H1 (cell line): ENCODE results near the gene ABHD14A. TPM values are rescaled to one million over a fixed set of nuclear protein-coding genes. Genes with fewer than 3 reads are reported as not detected.

Experiments used
- CTCF ChIA-PET: fragments of 300-600 bp; sonication (Branson Sonifier 250); formaldehyde crosslinking; loops from one replicate; lab custom pipeline; 2021; ENCODE audit not compliant: partially characterized antibody; lab: Charles Lee
- POLR2A ChIA-PET: fragments of 300-600 bp; sonication (Branson Sonifier 250); formaldehyde crosslinking; loops from one replicate; lab custom pipeline; 2021; ENCODE audit warnings: inconsistent platforms; ENCODE audit not compliant: partially characterized antibody; lab: Charles Lee
- DNase-seq, 2 experiments: peaks; one replicate each; pipeline versions ENCODE4 v3.0.0 to v3.0.0-alpha.2; 2010 to 2022; ENCODE audit warnings: low spot score in 2 of 2, low read depth in 1 of 2, mixed read lengths in 1 of 2
- FAIRE-seq: peaks from 2 replicates; lab custom pipeline; 2011; peaks lifted over from hg19 to GRCh38; lab: Jason Lieb, UNC
- H2AFZ ChIP-seq: 2 replicates; pipeline ENCODE4 v1.8.1; 2012; ENCODE audit warnings: low read length, inconsistent platforms
- H2AK5ac ChIP-seq: 2 replicates; pipeline ENCODE4 v1.6.1; 2013; ENCODE audit warnings: low read depth, low read length
- H2BK120ac ChIP-seq: replicated peaks from 2 replicates; pipeline ENCODE3; 2013; ENCODE audit warnings: low read depth, low read length, inconsistent platforms
- H2BK12ac ChIP-seq: 2 replicates; pipeline ENCODE4 v1.6.1; 2013; ENCODE audit warnings: low read depth, low read length
- H2BK15ac ChIP-seq: 2 replicates; pipeline ENCODE4 v1.6.1; 2013; ENCODE audit warnings: low read length
- H2BK20ac ChIP-seq: 2 replicates; pipeline ENCODE4 v1.6.1; 2013; ENCODE audit warnings: low read length
- H2BK5ac ChIP-seq: 2 replicates; pipeline ENCODE4 v1.6.1; 2013; ENCODE audit warnings: low read depth, low read length
- H3K14ac ChIP-seq: 2 replicates; pipeline ENCODE4 v1.6.1; 2013; ENCODE audit warnings: inconsistent platforms; ENCODE audit not compliant: insufficient read length
- H3K18ac ChIP-seq: 2 replicates; pipeline ENCODE4 v1.6.1; 2013; ENCODE audit warnings: low read length; ENCODE audit errors: extremely low read depth
- H3K23ac ChIP-seq: 2 replicates; pipeline ENCODE4 v1.6.1; 2013; ENCODE audit warnings: inconsistent platforms; ENCODE audit not compliant: insufficient read length
- H3K23me2 ChIP-seq: 2 replicates; pipeline ENCODE4 v1.6.1; 2013; ENCODE audit warnings: low read depth, low read length
- H3K27ac ChIP-seq: 2 replicates; pipeline ENCODE4 v1.6.1; 2011; ENCODE audit warnings: low read depth, low read length, inconsistent platforms
- H3K27me3 ChIP-seq, 4 experiments: replicated peaks in 1 of 4; 1 replicate in 1 of 4; 2 replicates in 3 of 4; pipeline versions ENCODE4 v1.6.1 to v1.8.1; 2011 to 2013; ENCODE audit warnings: low read length in 3 of 4, mild to moderate bottlenecking in 3 of 4, inconsistent platforms in 2 of 4, mixed read lengths in 2 of 4, moderate library complexity in 1 of 4; ENCODE audit not compliant: control insufficient read depth in 3 of 4, insufficient read depth in 3 of 4; ENCODE audit errors: extremely low read depth in 1 of 4
- H3K36me3 ChIP-seq, 4 experiments: 2 replicates each; pipeline versions ENCODE4 v1.6.1 to v1.8.1; 2011 to 2013; ENCODE audit warnings: mild to moderate bottlenecking in 4 of 4, low read length in 3 of 4, moderate library complexity in 2 of 4, control low read depth in 1 of 4, inconsistent platforms in 1 of 4; ENCODE audit not compliant: insufficient read depth in 4 of 4, control insufficient read depth in 2 of 4
- H3K4ac ChIP-seq: replicated peaks from 2 replicates; pipeline ENCODE3; 2013; ENCODE audit warnings: low read length, low read depth, mixed read lengths, inconsistent platforms; ENCODE audit not compliant: insufficient read length
- H3K4me1 ChIP-seq, 4 experiments: replicated peaks in 1 of 4; 1 replicate in 1 of 4; 2 replicates in 3 of 4; pipeline versions ENCODE4 v1.6.1 to v1.8.1; 2011 to 2013; ENCODE audit warnings: low read length in 3 of 4, inconsistent platforms in 2 of 4, mixed read lengths in 1 of 4; ENCODE audit not compliant: insufficient read depth in 4 of 4, control insufficient read depth in 3 of 4
- H3K4me2 ChIP-seq, 2 experiments: 2 replicates each; pipeline versions ENCODE4 v1.6.1 to v1.8.1; 2011 to 2013; ENCODE audit warnings: low read depth in 2 of 2, low read length in 2 of 2, control low read depth in 1 of 2, inconsistent platforms in 1 of 2, mild to moderate bottlenecking in 1 of 2; ENCODE audit not compliant: insufficient read depth in 1 of 2
- H3K4me3 ChIP-seq, 4 experiments: fragments of 200-600, 300-600 bp in 1 of 4; sonication (generic), shearing (Covaris generic), sonication (Bioruptor Twin) in 1 of 4; 2 replicates each; pipeline versions ENCODE4 v1.5.1 to v1.8.1; 2011 to 2016; ENCODE audit warnings: low read length in 4 of 4, low read depth in 3 of 4, control low read depth in 2 of 4, inconsistent platforms in 2 of 4, mild to moderate bottlenecking in 2 of 4, mixed read lengths in 1 of 4, moderate library complexity in 1 of 4; ENCODE audit not compliant: insufficient read depth in 2 of 4; ENCODE audit errors: extremely low read depth in 1 of 4
- H3K56ac ChIP-seq: replicated peaks from 2 replicates; pipeline ENCODE3; 2013; ENCODE audit warnings: low read depth, mild to moderate bottlenecking, mixed read lengths, low read length, inconsistent platforms; ENCODE audit not compliant: insufficient read length
- H3K79me1 ChIP-seq: 2 replicates; pipeline ENCODE4 v1.6.1; 2013; ENCODE audit warnings: low read depth, low read length, control low read depth
- H3K79me2 ChIP-seq, 2 experiments: 2 replicates each; pipeline versions ENCODE4 v1.6.1 to v1.8.1; 2012 to 2013; ENCODE audit warnings: low read length in 2 of 2, mild to moderate bottlenecking in 2 of 2, inconsistent platforms in 1 of 2; ENCODE audit not compliant: insufficient read depth in 2 of 2, control insufficient read depth in 1 of 2
- H3K9ac ChIP-seq, 4 experiments: replicated peaks in 1 of 4; 1 replicate in 1 of 4; 2 replicates in 3 of 4; pipeline versions ENCODE4 v1.6.1 to v1.8.1; 2011 to 2013; ENCODE audit warnings: low read depth in 3 of 4, low read length in 3 of 4, control low read depth in 2 of 4, mild to moderate bottlenecking in 2 of 4, moderate library complexity in 2 of 4, inconsistent platforms in 1 of 4; ENCODE audit errors: extremely low read depth in 1 of 4
- H3K9me3 ChIP-seq, 2 experiments: 2 replicates each; pipeline versions ENCODE4 v1.6.1 to v1.8.1; 2012 to 2013; ENCODE audit warnings: mild to moderate bottlenecking in 2 of 2, moderate library complexity in 2 of 2, control low read depth in 1 of 2, inconsistent platforms in 1 of 2, low read depth in 1 of 2, low read length in 1 of 2, mixed read lengths in 1 of 2; ENCODE audit not compliant: insufficient read depth in 2 of 2
- H4K20me1 ChIP-seq, 2 experiments: replicated peaks in 1 of 2; 2 replicates each; pipeline versions ENCODE3 to v1.8.1; 2011 to 2013; ENCODE audit warnings: inconsistent platforms in 2 of 2, low read length in 2 of 2, mild to moderate bottlenecking in 1 of 2; ENCODE audit not compliant: insufficient read depth in 2 of 2, control insufficient read depth in 1 of 2
- H4K5ac ChIP-seq: 2 replicates; pipeline ENCODE4 v1.6.1; 2013; ENCODE audit warnings: low read length, low read depth, mixed read lengths, inconsistent platforms; ENCODE audit not compliant: insufficient read length
- H4K8ac ChIP-seq: 2 replicates; pipeline ENCODE4 v1.8.0; 2013; ENCODE audit warnings: mild to moderate bottlenecking, moderate library complexity, low read length, inconsistent platforms; ENCODE audit not compliant: insufficient read depth; ENCODE audit errors: extremely low read depth
- H4K91ac ChIP-seq: replicated peaks from 2 replicates; pipeline ENCODE3; 2013; ENCODE audit warnings: low read length, mixed read lengths, inconsistent platforms; ENCODE audit not compliant: insufficient read length
- BCL11A ChIP-seq, 2 experiments: IDR thresholded peaks; one replicate each; pipeline ENCODE4 v1.6.1; 2011; ENCODE audit warnings: low read depth in 2 of 2, low read length in 2 of 2, mild to moderate bottlenecking in 2 of 2
- BRCA1 ChIP-seq: IDR thresholded peaks from 2 replicates; pipeline ENCODE4 v1.6.1; 2012; ENCODE audit warnings: low read depth, low read length, improper control_type of control experiment
- GABPA ChIP-seq: IDR thresholded peaks from 2 replicates; pipeline ENCODE4 v1.6.1; 2011; ENCODE audit warnings: mild to moderate bottlenecking, low read length, moderate library complexity, borderline replicate concordance; ENCODE audit not compliant: insufficient read depth
- HDAC2 ChIP-seq, 2 experiments: fragments of 300-600 bp in 1 of 2; sonication (generic) in 1 of 2; IDR thresholded peaks; 2 replicates each; pipeline ENCODE4 v1.6.1; 2011 to 2012; ENCODE audit warnings: low read depth in 2 of 2, low read length in 2 of 2, mild to moderate bottlenecking in 2 of 2, moderate library complexity in 2 of 2, borderline replicate concordance in 1 of 2, inconsistent platforms in 1 of 2
- JUN ChIP-seq: IDR thresholded peaks from 2 replicates; pipeline ENCODE4 v1.6.1; 2011; ENCODE audit warnings: low read depth, mild to moderate bottlenecking, improper control_type of control experiment, low read length
- JUND ChIP-seq: IDR thresholded peaks from 2 replicates; pipeline ENCODE4 v1.6.1; 2011; ENCODE audit warnings: mild to moderate bottlenecking, improper control_type of control experiment, low read length
- KDM5A ChIP-seq: fragments of 200-600 bp; IDR thresholded peaks from 2 replicates; pipeline ENCODE4 v1.7.1; 2012; ENCODE audit warnings: mild to moderate bottlenecking, low read length, inconsistent platforms, mixed read lengths
- POU5F1 ChIP-seq: IDR thresholded peaks from 2 replicates; pipeline ENCODE4 v1.6.1; 2011; ENCODE audit warnings: low read depth, mild to moderate bottlenecking, low read length, moderate library complexity
- RXRA ChIP-seq: IDR thresholded peaks from 2 replicates; pipeline ENCODE4 v1.6.1; 2011; ENCODE audit warnings: low read depth, mild to moderate bottlenecking, low read length, moderate library complexity; ENCODE audit not compliant: insufficient read depth
- SRF ChIP-seq: IDR thresholded peaks from 2 replicates; pipeline ENCODE4 v1.6.1; 2011; ENCODE audit warnings: mild to moderate bottlenecking, low read depth, low read length, moderate library complexity
- ZNF274 ChIP-seq: IDR thresholded peaks from 2 replicates; pipeline ENCODE4 v1.7.0; 2012; ENCODE audit warnings: low read length, borderline replicate concordance; ENCODE audit errors: extremely low read depth
- WGBS, 2 experiments: shearing (Covaris generic) in 1 of 2; methylation state at CpG; one replicate each; pipeline versions ENCODE4 v1.1.6 to v1.1.7; 2013 to 2015; ENCODE audit warnings: low lambda C conversion rate in 2 of 2, mixed read lengths in 2 of 2, inconsistent platforms in 1 of 2, low coverage in 1 of 2, missing lambda C conversion rate in 1 of 2; ENCODE audit not compliant: insufficient replicate concordance in 2 of 2, insufficient coverage in 1 of 2, insufficient read length in 1 of 2; ENCODE audit errors: extremely low coverage in 1 of 2, missing lambda C conversion rate in 1 of 2; 5-methylcytosine and 5-hydroxymethylcytosine counted together
- polyA plus RNA-seq, 7 experiments: library from polyadenylated mRNA; depleted of rRNA in 3 of 7; stranded (reverse) in 5 of 7; unstranded in 2 of 7; fragments of >200 nt in 5 of 7; fragments of 200-250 nt in 2 of 7; gene quantifications; 1 replicate in 5 of 7; 2 replicates in 1 of 7; 4 replicates in 1 of 7; pipeline versions ENCODE4 v1.2.1 to v1.2.3, GENCODE V29; 2011 to 2013; ENCODE audit warnings: missing spikeins in 2 of 7, mixed read lengths in 2 of 7
- total RNA-seq: library from RNA; stranded (reverse); fragmentation: NEBNext Ultra II Directional; extraction: Animal tissue kit (Norgen Biotek cat#: 25700); gene quantifications from 2 replicates; pipeline ENCODE4 v1.2.1, GENCODE V29; 2021

ABHD14A gene
- total and polyA plus RNA-seq, 2 of the 8 experiments (the other 6 are each of a cell fraction or from before 2014, with no cell fraction given), result 4.6 to 9.8 TPM

DNA sequence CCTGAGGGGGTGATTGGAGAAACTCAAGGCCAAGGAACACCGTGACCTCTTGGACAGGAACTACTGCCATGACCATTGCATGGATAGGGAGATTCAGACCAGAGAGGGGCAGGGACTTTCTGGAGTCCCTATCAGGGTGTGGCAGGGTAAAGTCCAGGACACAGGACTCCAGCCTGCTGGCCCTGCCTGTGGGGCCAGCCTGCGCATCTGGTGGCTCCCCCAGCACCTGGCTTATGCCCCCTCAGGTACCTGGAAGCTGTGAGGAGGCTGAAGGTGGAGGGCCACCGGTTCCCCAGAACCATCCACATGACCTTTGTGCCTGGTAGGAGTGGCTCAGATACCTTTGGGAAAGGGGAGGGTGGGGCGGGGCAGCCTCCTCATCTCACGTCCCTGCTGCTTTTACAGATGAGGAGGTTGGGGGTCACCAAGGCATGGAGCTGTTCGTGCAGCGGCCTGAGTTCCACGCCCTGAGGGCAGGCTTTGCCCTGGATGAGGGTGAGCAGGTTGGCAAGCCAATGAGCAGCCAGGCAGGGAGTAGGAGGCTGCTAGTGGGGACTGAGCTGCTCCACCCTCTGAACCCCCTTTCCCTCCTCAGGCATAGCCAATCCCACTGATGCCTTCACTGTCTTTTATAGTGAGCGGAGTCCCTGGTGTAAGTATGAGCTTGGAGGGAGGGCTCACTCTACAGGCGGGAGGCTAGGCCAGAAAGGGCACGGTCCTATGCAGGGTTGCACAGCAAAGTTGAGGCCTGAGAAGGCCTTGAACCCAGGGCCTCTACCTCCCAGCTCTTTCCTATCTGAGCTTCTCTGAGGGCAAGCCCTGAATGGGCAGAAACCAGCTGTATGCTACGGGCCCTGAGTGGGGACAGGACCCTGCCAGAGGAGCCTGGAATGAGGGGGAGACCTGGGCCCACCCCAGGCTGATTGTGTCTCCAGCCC is 11.4 kb downstream of the ABHD14A start:
- H3K79me2 ChIP-seq, result no peaks in the 10 kb centered on the region
- no peak for FAIRE-seq
- no peak overlapping the region for H2BK20ac ChIP-seq
- peaks cover 2% of the 10 kb centered on the region for H3K79me1 ChIP-seq
- DNase-seq, result peak in 1 of 2 experiments; percentile 46
- no peak overlapping the region for H3K4me3 ChIP-seq
- no peak overlapping the region for H2BK120ac ChIP-seq
- no peak overlapping the region for H3K18ac ChIP-seq
- no peak overlapping the region for H2AFZ ChIP-seq
- no peak overlapping the region for H3K4ac ChIP-seq
- no peak overlapping the region for H3K14ac ChIP-seq
- H3K9me3 ChIP-seq, result no peaks in the 10 kb centered on the region
- H3K23me2 ChIP-seq, result peaks cover 7% of the 10 kb centered on the region
- H3K27me3 ChIP-seq, result no peaks in the 10 kb centered on the region
- ChIA-PET POLR2A (interaction anchor here (0.6 to 25.9 kb wide), 3 partner anchors 9 to 145 kb away, joined by 3 to 923 read pairs (median 39); partner anchors contain the start of genes ABHD14A, ABHD14B, ACY1 and PCBP4), CTCF (interaction anchor here (1.1 to 2.3 kb wide), 5 partner anchors 12 to 71 kb away, joined by 3 to 13 read pairs (median 3); partner anchors contain the start of genes ABHD14A and ABHD14B)
- H3K4me2 ChIP-seq, result no peak overlapping the region
- no peak overlapping the region; the same call in 1 of the 2 replicates for H3K27ac ChIP-seq
- peaks cover 0 to 2% of the 10 kb centered on the region in 2 experiments for H4K20me1 ChIP-seq
- H2BK5ac ChIP-seq, result no peak overlapping the region
- H3K9ac ChIP-seq, result no peak overlapping the region
- no peak overlapping the region for H3K56ac ChIP-seq
- no peak overlapping the region for H4K5ac ChIP-seq
- no peak overlapping the region for H4K8ac ChIP-seq
- H3K4me1 ChIP-seq, result peaks cover 0 to 14% (median 9%) of the 10 kb centered on the region in 4 experiments; a peak in 6 of 7 replicates
- no peak overlapping the region for H4K91ac ChIP-seq
- no peak overlapping the region for H2AK5ac ChIP-seq
- peaks cover 0 to under 1% (median 0%) of the 10 kb centered on the region in 4 experiments; a peak in 1 of 8 replicates for H3K36me3 ChIP-seq
- WGBS, 2 experiments, result 92% methylated on average over 10 of the region's 12 CpGs; no CpG with 5 or more reads in 1 of the 2 experiments
- no peak overlapping the region for H2BK12ac ChIP-seq
- H2BK15ac ChIP-seq, result no peak overlapping the region
- no peak overlapping the region for H3K23ac ChIP-seq
- no peak for TF ChIP-seq JUN
- TF ChIP-seq RXRA, result no peak
- TF ChIP-seq GABPA, result no peak
- no peak for TF ChIP-seq POU5F1
- no peak for TF ChIP-seq KDM5A
- TF ChIP-seq HDAC2 (IDR thresholded peaks at IDR 0.05; ENCODE audit: borderline replicate concordance in 1 of 2, low read depth in 2 of 2, low read length in 2 of 2), result no peak
- no peak for TF ChIP-seq ZNF274
- TF ChIP-seq BCL11A (IDR thresholded peaks at IDR 0.05; ENCODE audit: low read depth in 2 of 2, low read length in 2 of 2), result no peak
- no peak for TF ChIP-seq SRF
- no peak for TF ChIP-seq BRCA1
- TF ChIP-seq JUND, result no peak
